ENCODE data around the gene HPS6.

Gene HPS6

GRCh38 chr10:102113261-102113955 is 48.3 kb downstream of the HPS6 start:
- Histone ChIP-seq H2BK5ac (ENCODE audit: low read length) (no peak overlapping the region), H3K23ac (ENCODE audit: low read length) (no peak overlapping the region), H3K4me2 (ENCODE audit: low read length) (peak overlapping the region; percentile 84), H3K79me1 (ENCODE audit: low read length) (peaks cover 29% of the 10 kb centered on the region), H3K4me3 (ENCODE audit: low read length) (peak overlapping the region; percentile 87), H4K5ac (ENCODE audit: low read length) (no peak overlapping the region), H3K9ac (ENCODE audit: low read length) (peak overlapping the region; percentile 97), H3K27me3 (ENCODE audit: insufficient read depth, low read length, poor library complexity) (no peaks in the 10 kb centered on the region), H3K79me2 (ENCODE audit: control insufficient read depth, insufficient read depth, low read length) (peaks cover 61% of the 10 kb centered on the region), H3K4ac (ENCODE audit: low read depth, low read length) (no peak overlapping the region), H3K4me1 (ENCODE audit: control insufficient read depth, low read depth, low read length) (peaks cover 21% of the 10 kb centered on the region), H3K18ac (ENCODE audit: low read length) (no peak overlapping the region), H3K56ac (ENCODE audit: low read length) (peak overlapping the region; percentile 95), H2BK15ac (replicated peaks; ENCODE audit: low read depth) (no peak overlapping the region), H2AK5ac (ENCODE audit: low read length) (no peak overlapping the region), H3K36me3 (ENCODE audit: control insufficient read depth, insufficient read depth, low read length) (peaks cover 22% of the 10 kb centered on the region), H3K27ac (ENCODE audit: low read depth, low read length) (no peak overlapping the region), H2BK120ac (ENCODE audit: low read depth, low read length) (no peak overlapping the region), H4K8ac (ENCODE audit: low read depth, low read length) (no peak overlapping the region)
- DNase-seq: peak; percentile 20
- WGBS (ENCODE audit: extremely low coverage, insufficient coverage, low lambda C conversion rate): no CpG with 5 or more reads among the region's 7 CpGs

GRCh38 chr10:102113956-102114857 is 49.1 kb downstream of the HPS6 start:
- H3K4me3 ChIP-seq (ENCODE audit: low read length): peak overlapping the region; percentile 87
- H2AK5ac ChIP-seq (ENCODE audit: low read length): no peak overlapping the region
- no CpG with 5 or more reads among the region's 45 CpGs for WGBS (ENCODE audit: extremely low coverage, insufficient coverage, low lambda C conversion rate)
- peak overlapping the region; percentile 84 for H3K4me2 ChIP-seq (ENCODE audit: low read length)
- H3K18ac ChIP-seq (ENCODE audit: low read length): peak overlapping the region; percentile 97
- H3K4ac ChIP-seq (ENCODE audit: low read depth, low read length): peak overlapping the region; percentile 57
- H3K56ac ChIP-seq (ENCODE audit: low read length): peak overlapping the region; percentile 95
- no peak overlapping the region for H4K5ac ChIP-seq (ENCODE audit: low read length)
- no peaks in the 10 kb centered on the region for H3K27me3 ChIP-seq (ENCODE audit: insufficient read depth, low read length, poor library complexity)
- H3K36me3 ChIP-seq (ENCODE audit: control insufficient read depth, insufficient read depth, low read length): peaks cover 15% of the 10 kb centered on the region
- H3K23ac ChIP-seq (ENCODE audit: low read length): peak overlapping the region; percentile 97
- H2BK120ac ChIP-seq (ENCODE audit: low read depth, low read length): no peak overlapping the region
- H4K8ac ChIP-seq (ENCODE audit: low read depth, low read length): no peak overlapping the region
- H2BK5ac ChIP-seq (ENCODE audit: low read length): peak overlapping the region; percentile 58
- H3K4me1 ChIP-seq (ENCODE audit: control insufficient read depth, low read depth, low read length): peaks cover 26% of the 10 kb centered on the region
- DNase-seq: peak; percentile 72
- H3K9ac ChIP-seq (ENCODE audit: low read length): peak overlapping the region; percentile 97
- H2BK15ac ChIP-seq (replicated peaks; ENCODE audit: low read depth): no peak overlapping the region
- H3K79me1 ChIP-seq (ENCODE audit: low read length): peaks cover 30% of the 10 kb centered on the region
- peaks cover 68% of the 10 kb centered on the region for H3K79me2 ChIP-seq (ENCODE audit: control insufficient read depth, insufficient read depth, low read length)
- H3K27ac ChIP-seq (ENCODE audit: low read depth, low read length): no peak overlapping the region

DNA sequence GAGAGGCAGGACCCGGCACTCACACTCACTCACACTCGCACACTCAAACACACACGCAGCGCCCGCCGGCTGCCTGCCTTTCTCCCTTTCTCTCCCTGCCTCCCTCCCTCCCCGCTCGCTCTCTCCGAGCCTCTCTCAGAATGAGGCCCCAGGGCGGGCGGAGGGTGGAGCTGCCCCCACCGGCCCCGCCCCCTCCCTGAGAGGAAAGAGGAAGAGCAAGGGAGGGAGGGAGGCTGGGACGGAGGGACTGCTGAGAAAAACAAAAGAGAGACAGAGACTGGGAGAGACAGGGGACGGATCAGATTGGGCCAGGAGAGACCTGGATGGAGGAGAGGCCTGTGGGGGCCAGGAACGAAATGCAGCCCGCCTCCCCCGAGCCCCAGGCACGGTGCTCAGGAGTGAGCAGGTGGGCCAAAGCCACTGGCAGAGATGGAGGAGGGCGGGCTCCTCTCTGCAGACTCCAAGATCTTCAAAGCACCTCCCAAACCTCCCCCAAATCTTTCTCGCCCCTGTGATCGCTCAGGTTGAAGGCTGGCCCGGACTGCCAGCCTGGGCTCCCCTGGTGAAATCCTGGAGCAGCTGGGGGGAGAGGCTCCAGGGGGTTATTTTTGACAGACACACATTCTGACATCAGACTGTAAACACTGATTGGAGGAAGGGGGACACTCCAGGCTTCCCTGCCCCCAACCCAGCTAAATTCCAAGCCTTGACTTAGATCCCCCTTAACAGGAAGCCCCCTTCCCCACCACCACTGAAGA is 49.9 kb downstream of the HPS6 start:
- Histone ChIP-seq H3K27ac (ENCODE audit: low read depth, low read length) (peak overlapping the region; percentile 89), H2BK15ac (replicated peaks; ENCODE audit: low read depth) (no peak overlapping the region), H3K4me2 (ENCODE audit: low read length) (peak overlapping the region; percentile 31), H3K79me2 (ENCODE audit: control insufficient read depth, insufficient read depth, low read length) (peaks cover 70% of the 10 kb centered on the region), H4K5ac (ENCODE audit: low read length) (no peak overlapping the region), H3K79me1 (ENCODE audit: low read length) (peaks cover 26% of the 10 kb centered on the region), H3K36me3 (ENCODE audit: control insufficient read depth, insufficient read depth, low read length) (peaks cover 9% of the 10 kb centered on the region), H3K4ac (ENCODE audit: low read depth, low read length) (peak overlapping the region; percentile 57), H4K8ac (ENCODE audit: low read depth, low read length) (no peak overlapping the region), H3K56ac (ENCODE audit: low read length) (peak overlapping the region; percentile 79), H3K27me3 (ENCODE audit: insufficient read depth, low read length, poor library complexity) (no peaks in the 10 kb centered on the region), H3K18ac (ENCODE audit: low read length) (peak overlapping the region; percentile 97), H3K9ac (ENCODE audit: low read length) (peak overlapping the region; percentile 63), H3K4me1 (ENCODE audit: control insufficient read depth, low read depth, low read length) (peaks cover 26% of the 10 kb centered on the region), H3K4me3 (ENCODE audit: low read length) (peak overlapping the region; percentile 22), H3K23ac (ENCODE audit: low read length) (no peak overlapping the region), H2BK120ac (ENCODE audit: low read depth, low read length) (peak overlapping the region; percentile 32), H2BK5ac (ENCODE audit: low read length) (peak overlapping the region; percentile 18), H2AK5ac (ENCODE audit: low read length) (no peak overlapping the region)
- peak; percentile 97 for DNase-seq
- WGBS (ENCODE audit: extremely low coverage, insufficient coverage, low lambda C conversion rate): no CpG with 5 or more reads among the region's 23 CpGs

GRCh38 chr10:102115775-102116174 is 50.6 kb downstream of the HPS6 start:
- no peak overlapping the region for H3K23ac ChIP-seq (ENCODE audit: low read length)
- no peak overlapping the region for H4K8ac ChIP-seq (ENCODE audit: low read depth, low read length)
- H2AK5ac ChIP-seq (ENCODE audit: low read length): no peak overlapping the region
- no peak overlapping the region for H2BK120ac ChIP-seq (ENCODE audit: low read depth, low read length)
- no peaks in the 10 kb centered on the region for H3K27me3 ChIP-seq (ENCODE audit: insufficient read depth, low read length, poor library complexity)
- no peak overlapping the region for H2BK15ac ChIP-seq (replicated peaks; ENCODE audit: low read depth)
- H3K36me3 ChIP-seq (ENCODE audit: control insufficient read depth, insufficient read depth, low read length): peaks cover 3% of the 10 kb centered on the region
- H2BK5ac ChIP-seq (ENCODE audit: low read length): no peak overlapping the region
- WGBS (ENCODE audit: extremely low coverage, insufficient coverage, low lambda C conversion rate): no CpG with 5 or more reads among the region's 3 CpGs
- no peak overlapping the region for H4K5ac ChIP-seq (ENCODE audit: low read length)
- DNase-seq: no peak
- no peak overlapping the region for H3K4me3 ChIP-seq (ENCODE audit: low read length)
- H3K4me1 ChIP-seq (ENCODE audit: control insufficient read depth, low read depth, low read length): peaks cover 26% of the 10 kb centered on the region
- peaks cover 68% of the 10 kb centered on the region for H3K79me2 ChIP-seq (ENCODE audit: control insufficient read depth, insufficient read depth, low read length)
- H3K18ac ChIP-seq (ENCODE audit: low read length): no peak overlapping the region
- peak overlapping the region; percentile 89 for H3K27ac ChIP-seq (ENCODE audit: low read depth, low read length)
- H3K79me1 ChIP-seq (ENCODE audit: low read length): peaks cover 20% of the 10 kb centered on the region
- H3K9ac ChIP-seq (ENCODE audit: low read length): peak overlapping the region; percentile 63
- peak overlapping the region; percentile 49 for H3K4ac ChIP-seq (ENCODE audit: low read depth, low read length)
- H3K4me2 ChIP-seq (ENCODE audit: low read length): no peak overlapping the region
- peak overlapping the region; percentile 79 for H3K56ac ChIP-seq (ENCODE audit: low read length)

- Histone ChIP-seq H3K23ac (ENCODE audit: low read length) (no peak overlapping the region), H3K18ac (ENCODE audit: low read length) (no peak overlapping the region), H4K8ac (ENCODE audit: low read depth, low read length) (no peak overlapping the region), H3K4me2 (ENCODE audit: low read length) (no peak overlapping the region), H3K4me1 (ENCODE audit: control insufficient read depth, low read depth, low read length) (peaks cover 27% of the 10 kb centered on the region), H2AK5ac (ENCODE audit: low read length) (no peak overlapping the region), H3K4ac (ENCODE audit: low read depth, low read length) (no peak overlapping the region), H3K27me3 (ENCODE audit: insufficient read depth, low read length, poor library complexity) (no peaks in the 10 kb centered on the region), H2BK5ac (ENCODE audit: low read length) (no peak overlapping the region), H2BK120ac (ENCODE audit: low read depth, low read length) (no peak overlapping the region), H3K4me3 (ENCODE audit: low read length) (no peak overlapping the region), H3K56ac (ENCODE audit: low read length) (peak overlapping the region; percentile 73), H3K36me3 (ENCODE audit: control insufficient read depth, insufficient read depth, low read length) (no peaks in the 10 kb centered on the region), H3K27ac (ENCODE audit: low read depth, low read length) (peak overlapping the region; percentile 48), H2BK15ac (replicated peaks; ENCODE audit: low read depth) (no peak overlapping the region), H3K79me2 (ENCODE audit: control insufficient read depth, insufficient read depth, low read length) (peaks cover 64% of the 10 kb centered on the region), H3K79me1 (ENCODE audit: low read length) (peaks cover 17% of the 10 kb centered on the region), H3K9ac (ENCODE audit: low read length) (peak overlapping the region; percentile 40), H4K5ac (ENCODE audit: low read length) (no peak overlapping the region)
- no peak for DNase-seq
- no CpG with 5 or more reads among the region's 1 CpG for WGBS (ENCODE audit: extremely low coverage, insufficient coverage, low lambda C conversion rate)
Measured at GRCh38 chr10:102116656-102117055, 51.5 kb downstream of the HPS6 start.
